GM12874 (cell line): ENCODE measurements around the gene LMAN2.

Experiments used
- CTCF ChIP-seq: IDR thresholded peaks from 2 replicates; pipeline ENCODE4 v1.5.1; 2011; ENCODE audit warnings: low read depth, mild to moderate bottlenecking, control low read depth, low read length, moderate library complexity; ENCODE audit not compliant: insufficient read depth

The LMAN2 gene

GRCh38 chr5:177336603-177337494 lies 14.6 kb downstream of the LMAN2 start:
- no peak for TF ChIP-seq CTCF

- TF ChIP-seq CTCF = peak; percentile 45; the same call in 1 of the 2 replicates
Observed at GRCh38 chr5:177336112-177336511, 15.4 kb downstream of the LMAN2 start.

GRCh38 chr5:177335701-177336065 lies 15.8 kb downstream of the LMAN2 start:
- TF ChIP-seq CTCF = no peak

GRCh38 chr5:177334781-177335700 lies 16.4 kb downstream of the LMAN2 start:
- TF ChIP-seq CTCF = no peak

DNA sequence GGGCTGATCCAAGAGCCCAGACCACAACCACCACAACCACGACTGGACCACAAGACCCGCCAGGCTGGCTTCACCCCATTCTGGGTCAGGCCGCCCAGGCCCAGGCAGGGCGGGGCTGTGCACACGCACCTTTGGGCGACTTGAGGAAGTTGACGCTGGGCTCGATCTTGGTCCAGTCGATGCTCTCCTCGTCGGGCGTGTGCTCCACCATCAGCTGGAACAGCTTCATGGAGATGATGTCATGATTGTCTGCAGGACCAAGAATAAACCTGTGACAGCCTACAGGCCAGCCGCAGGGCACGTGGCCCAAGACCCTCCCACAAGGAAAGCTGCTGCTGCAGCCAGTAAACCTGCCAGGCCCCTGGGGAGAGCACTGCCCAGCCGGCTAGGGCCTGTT lies 17.3 kb downstream of the LMAN2 start:
- TF ChIP-seq CTCF = no peak

DNA sequence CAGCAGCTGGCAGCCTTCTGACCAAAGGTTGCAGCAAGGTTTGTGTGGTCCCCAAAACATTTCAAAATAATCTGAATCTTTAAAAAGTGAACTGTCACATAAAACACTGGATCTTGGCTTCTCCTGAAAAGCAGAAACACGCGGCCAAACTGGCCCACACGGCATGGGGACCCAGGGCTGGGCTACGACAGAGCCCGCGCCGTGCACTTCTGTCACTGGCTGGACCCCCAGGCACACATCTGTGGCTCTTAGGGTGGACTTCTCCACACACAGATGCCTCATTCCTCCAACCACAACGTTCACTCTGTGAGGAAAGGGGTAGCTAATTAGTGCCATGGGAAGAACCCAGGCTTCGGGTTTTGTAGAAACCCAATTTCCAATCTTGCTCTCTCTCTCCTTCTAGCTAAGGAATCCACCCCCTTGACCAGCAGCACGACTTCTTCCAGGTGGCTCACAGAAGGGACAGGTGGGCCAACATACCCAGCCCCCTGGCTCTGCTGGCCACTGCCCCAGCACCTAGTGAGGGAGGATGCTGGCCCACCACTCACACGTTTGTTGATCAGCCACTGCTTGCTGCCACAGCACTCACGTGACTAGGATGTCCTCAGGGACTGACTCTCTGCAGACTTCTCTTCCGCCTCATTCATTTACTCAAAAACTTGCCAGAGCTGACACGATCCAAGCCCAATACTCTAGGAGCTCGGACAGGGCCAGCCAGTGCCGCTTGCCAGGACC lies 17.9 kb downstream of the LMAN2 start:
- no peak for TF ChIP-seq CTCF

DNA sequence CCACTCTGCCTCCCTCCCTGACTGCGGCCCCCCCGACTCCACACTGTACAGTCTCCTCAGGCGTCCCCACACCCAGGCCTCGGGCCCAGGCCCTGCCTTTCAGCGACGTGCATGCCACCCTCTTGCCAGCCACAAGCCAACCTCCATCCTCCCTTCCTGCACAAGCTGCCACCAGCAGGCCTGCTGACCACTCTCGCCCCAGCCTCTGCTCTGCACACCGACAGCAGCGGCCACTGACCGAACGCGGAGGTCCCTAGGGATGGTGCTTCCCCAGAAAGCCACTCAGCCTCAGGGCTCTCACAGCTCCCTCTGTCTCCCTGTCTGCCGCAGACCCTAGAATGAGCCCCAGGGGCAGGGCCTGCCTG lies 18.6 kb downstream of the LMAN2 start:
- no peak for TF ChIP-seq CTCF
